GM21825 (cell line): ENCODE results near the gene TSGA10.

Source experiments
- ATAC-seq: cut with Tn5 transposase; IDR thresholded peaks from one replicate; pipeline ENCODE4 v1.9.1; 2021; ENCODE audit warnings: mild to moderate bottlenecking, moderate library complexity; ENCODE audit not compliant: unreplicated experiment

TSGA10 gene

DNA sequence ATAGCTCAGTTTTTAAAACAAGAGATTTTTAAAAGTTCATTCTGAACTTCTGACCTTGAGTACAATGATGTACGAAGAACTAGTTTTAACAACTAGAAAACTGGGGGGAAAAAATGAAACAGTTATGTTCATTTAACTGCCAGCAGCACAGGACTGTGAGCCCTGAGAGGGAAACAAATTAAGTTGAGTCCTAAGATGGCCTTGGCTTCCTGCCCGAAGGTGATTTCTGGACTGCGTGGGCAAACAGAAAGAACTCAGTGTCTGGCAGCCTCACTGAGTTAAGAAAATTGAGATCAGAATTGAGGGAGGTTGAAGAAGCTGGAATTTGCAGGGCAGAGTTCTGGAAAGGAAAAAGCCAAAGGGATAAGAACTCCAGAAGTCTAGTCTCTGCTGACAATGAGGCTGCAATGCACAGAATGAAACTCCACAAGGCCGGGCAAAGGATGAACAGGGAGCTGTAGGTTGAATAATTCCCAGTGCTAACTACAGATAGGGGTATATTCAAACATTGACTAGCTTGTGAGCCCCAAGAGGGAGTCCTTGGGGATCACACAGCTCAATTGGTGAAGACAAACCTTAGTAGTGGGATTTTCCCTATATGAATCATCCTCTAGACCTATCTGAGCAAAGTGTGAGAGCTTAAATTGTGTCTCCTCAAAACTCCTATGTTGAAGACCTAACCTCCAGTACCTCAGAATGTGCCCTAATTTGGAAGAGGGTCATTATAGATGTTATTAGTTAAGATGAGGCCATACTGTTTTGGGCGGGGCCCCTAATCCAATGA is 205.6 kb downstream of the TSGA10 start:
- ATAC-seq = no peak

GRCh38 chr2:98947554-98947953 is 207.2 kb downstream of the TSGA10 start:
- no peak for ATAC-seq
